Aorta (tissue), 5 donors: ENCODE measurements around the gene RAPGEF5. TPM values are rescaled to one million over a fixed set of nuclear protein-coding genes. Genes with fewer than 3 reads are reported as not detected.

Experiments used
- ATAC-seq: fragments of 200-7000 bp; cut with Tn5 transposase; one replicate; pipeline ENCODE4 v1.9.1; 2022; ENCODE audit warnings: moderate library complexity; ENCODE audit not compliant: low FRiP score
- DNase-seq, 2 donors: peaks; one replicate each; pipeline ENCODE4 v3.0.0-alpha.2; 2020
- H3K27ac ChIP-seq, 2 donors: one replicate each; pipeline ENCODE4 v1.5.1; 2013; ENCODE audit warnings: low read length in 2 of 2, mild to moderate bottlenecking in 2 of 2, moderate library complexity in 2 of 2, control low read depth in 1 of 2, inconsistent platforms in 1 of 2, low read depth in 1 of 2
- H3K27me3 ChIP-seq, 2 donors: one replicate each; pipeline ENCODE4 v1.6.1; 2013; ENCODE audit warnings: control low read depth in 1 of 2, low read length in 1 of 2, mild to moderate bottlenecking in 1 of 2, moderate library complexity in 1 of 2; ENCODE audit not compliant: insufficient read depth in 2 of 2, control insufficient read depth in 1 of 2
- H3K36me3 ChIP-seq, 2 donors: one replicate each; pipeline ENCODE4 v1.6.1; 2013; ENCODE audit warnings: control low read depth in 1 of 2, low read length in 1 of 2, mild to moderate bottlenecking in 1 of 2; ENCODE audit not compliant: insufficient read depth in 2 of 2, control insufficient read depth in 1 of 2
- H3K4me1 ChIP-seq, 2 donors: one replicate each; pipeline ENCODE4 v1.6.1; 2013; ENCODE audit warnings: low read length in 2 of 2, control low read depth in 1 of 2, mild to moderate bottlenecking in 1 of 2, moderate library complexity in 1 of 2; ENCODE audit not compliant: insufficient read depth in 2 of 2, control insufficient read depth in 1 of 2
- H3K4me3 ChIP-seq, 2 donors: one replicate each; pipeline ENCODE4 v1.5.1; 2013; ENCODE audit warnings: low read length in 2 of 2, control low read depth in 1 of 2, mild to moderate bottlenecking in 1 of 2
- H3K9me3 ChIP-seq: one replicate; pipeline ENCODE4 v1.6.1; 2013; ENCODE audit warnings: mild to moderate bottlenecking, low read length; ENCODE audit not compliant: control insufficient read depth
- WGBS, 2 donors: extraction: QIAGEN DNeasy Blood & Tissue Kit; methylation state at CpG; one replicate each; pipeline ENCODE4 v1.1.7; 2013; 5-methylcytosine and 5-hydroxymethylcytosine counted together
- intact Hi-C, 2 donors: fragments of 100-400 bp; cut with DNase I; formaldehyde crosslinking; loops; one replicate each; pipeline versions ENCODE4 v1.14.2 to v1.15.0; 2022
- polyA plus RNA-seq, 2 donors: library from polyadenylated mRNA; stranded (reverse); fragments of 200-250 nt; gene quantifications; one replicate each; pipeline ENCODE4 v1.2.3, GENCODE V29; 2013
- total RNA-seq, 2 donors: library from RNA; stranded (reverse); fragmentation: NEBNext Ultra II Directional; extraction: Animal tissue kit (Norgen Biotek cat#: 25700); gene quantifications; one replicate each; pipeline ENCODE4 v1.2.1, GENCODE V29; 2021
- donor health status: healthy with polysubstance abuse.
- donor health status: Bipolar disorder and iron deficiency.
- donor health status: DM: no; HTN: no; CAD: no.
- donor health status: DM: no; HTN: no; CAD: no.
- donor health status: DM: yes; HTN: yes; CAD: no.

The RAPGEF5 gene
- total and polyA plus RNA-seq, 4 donors = 8.4 to 77.1 (median 45.0) TPM

GRCh38 chr7:22230238-22230637 lies 126.7 kb downstream of the RAPGEF5 start:
- intact Hi-C loops = no loop called here
- H3K9me3 ChIP-seq = no peaks in the 10 kb centered on the region
- peaks cover 5 to 6% of the 10 kb centered on the region in 2 donors for H3K4me1 ChIP-seq
- no peak for DNase-seq
- H3K36me3 ChIP-seq = no peaks in the 10 kb centered on the region
- 51 to 65% methylated on average over 2 of the region's 2 CpGs for WGBS, 2 donors
- H3K27me3 ChIP-seq = no peaks in the 10 kb centered on the region
- no peak overlapping the region for H3K27ac ChIP-seq
- no peak for ATAC-seq
- H3K4me3 ChIP-seq = no peak overlapping the region

GRCh38 chr7:22229148-22229547 lies 127.8 kb downstream of the RAPGEF5 start:
- intact Hi-C loops = no loop called here
- Histone ChIP-seq H3K27ac (peak overlapping the region in 1 of 2 donors; percentile 80), H3K9me3 (no peaks in the 10 kb centered on the region), H3K4me3 (no peak overlapping the region), H3K36me3 (no peaks in the 10 kb centered on the region), H3K4me1 (peaks cover 2 to 6% of the 10 kb centered on the region in 2 donors), H3K27me3 (no peaks in the 10 kb centered on the region)
- DNase-seq (no peak), ATAC-seq (peak; percentile 76)
- 26 to 60% methylated on average over 2 of the region's 2 CpGs for WGBS, 2 donors

- no peak overlapping the region for H3K27ac ChIP-seq
- peaks cover 7 to 8% of the 10 kb centered on the region in 2 donors for H3K4me1 ChIP-seq
- H3K9me3 ChIP-seq = no peaks in the 10 kb centered on the region
- no peak for ATAC-seq
- no peaks in the 10 kb centered on the region for H3K36me3 ChIP-seq
- intact Hi-C loops = no loop called here
- 3% methylated on average over 1 of the region's 1 CpG for WGBS, 2 donors
- no peak for DNase-seq
- no peak overlapping the region for H3K4me3 ChIP-seq
- no peaks in the 10 kb centered on the region for H3K27me3 ChIP-seq
These were observed 133.1 kb downstream of the RAPGEF5 start for GRCh38 chr7:22223807-22224206.

- DNase-seq (no peak), ATAC-seq (peak; percentile 60)
- intact Hi-C loops = no loop called here
- WGBS, 2 donors = 2 to 5% methylated on average over 4 of the region's 4 CpGs
- Histone ChIP-seq H3K27ac (peak overlapping the region; percentile 82 to 90), H3K4me3 (no peak overlapping the region), H3K36me3 (no peaks in the 10 kb centered on the region), H3K4me1 (peaks cover 7 to 14% of the 10 kb centered on the region in 2 donors), H3K27me3 (no peaks in the 10 kb centered on the region), H3K9me3 (peaks cover 1% of the 10 kb centered on the region)
These were observed 136.0 kb downstream of the RAPGEF5 start for GRCh38 chr7:22220941-22221340.

GRCh38 chr7:22219739-22220493 lies 137.0 kb downstream of the RAPGEF5 start:
- H3K27me3 ChIP-seq = no peaks in the 10 kb centered on the region
- H3K4me3 ChIP-seq = peak overlapping the region; percentile 61 to 93
- ATAC-seq (peak; percentile 36), DNase-seq (no peak)
- H3K9me3 ChIP-seq = peaks cover 1% of the 10 kb centered on the region
- intact Hi-C loops = no loop called here
- WGBS, 2 donors = 6 to 8% methylated on average over 10 of the region's 10 CpGs
- peak overlapping the region; percentile 87 to 96 for H3K27ac ChIP-seq
- H3K36me3 ChIP-seq = no peaks in the 10 kb centered on the region
- peaks cover 7 to 17% of the 10 kb centered on the region in 2 donors for H3K4me1 ChIP-seq

- 4 to 14% methylated on average over 4 of the region's 4 CpGs for WGBS, 2 donors
- Histone ChIP-seq H3K36me3 (no peaks in the 10 kb centered on the region), H3K27ac (peak overlapping the region; percentile 87 to 98), H3K4me3 (peak overlapping the region; percentile 61 to 93), H3K4me1 (peaks cover 7 to 19% of the 10 kb centered on the region in 2 donors), H3K9me3 (peaks cover 1% of the 10 kb centered on the region), H3K27me3 (no peaks in the 10 kb centered on the region)
- intact Hi-C loops = no loop called here
- DNase-seq (no peak), ATAC-seq (peak; percentile 43)
These were observed 137.9 kb downstream of the RAPGEF5 start for GRCh38 chr7:22219036-22219435.

GRCh38 chr7:22216832-22217475 lies 140.0 kb downstream of the RAPGEF5 start:
- intact Hi-C loops = no loop called here
- Histone ChIP-seq H3K4me1 (peaks cover 7 to 28% of the 10 kb centered on the region in 2 donors), H3K27ac (peak overlapping the region; percentile 63 to 90), H3K36me3 (no peaks in the 10 kb centered on the region), H3K27me3 (no peaks in the 10 kb centered on the region), H3K4me3 (peak overlapping the region in 1 of 2 donors; percentile 48), H3K9me3 (peaks cover 1% of the 10 kb centered on the region)
- ATAC-seq (no peak), DNase-seq (no peak)
- 3 to 8% methylated on average over 4 of the region's 4 CpGs for WGBS, 2 donors

GRCh38 chr7:22216309-22216708 lies 140.6 kb downstream of the RAPGEF5 start:
- H3K4me1 ChIP-seq = peaks cover 5 to 28% of the 10 kb centered on the region in 2 donors
- intact Hi-C loops = no loop called here
- H3K27ac ChIP-seq = peak overlapping the region; percentile 89 to 90
- DNase-seq (no peak), ATAC-seq (no peak)
- no peak overlapping the region for H3K4me3 ChIP-seq
- H3K36me3 ChIP-seq = no peaks in the 10 kb centered on the region
- peaks cover 1% of the 10 kb centered on the region for H3K9me3 ChIP-seq
- H3K27me3 ChIP-seq = no peaks in the 10 kb centered on the region
- 7 to 10% methylated on average over 1 of the region's 1 CpG for WGBS, 2 donors

GRCh38 chr7:22214000-22214399 lies 143.0 kb downstream of the RAPGEF5 start:
- WGBS, 2 donors = 45 to 65% methylated on average over 3 of the region's 3 CpGs
- Histone ChIP-seq H3K36me3 (no peaks in the 10 kb centered on the region), H3K27me3 (no peaks in the 10 kb centered on the region), H3K4me3 (no peak overlapping the region), H3K27ac (peak overlapping the region in 1 of 2 donors; percentile 19), H3K9me3 (peaks cover 1% of the 10 kb centered on the region), H3K4me1 (peaks cover 4 to 24% of the 10 kb centered on the region in 2 donors)
- DNase-seq = no peak
- no peak for ATAC-seq
- intact Hi-C loops = no loop called here
